NCI-H1048 (cell line): ENCODE data around the gene SRSF1.
"Not testable (repeated sequence)": the region's sequence is repeated elsewhere in the genome, so short reads cannot be mapped to it uniquely, and the experiment has no call there.

Source experiments
- DNase-seq: peaks from one replicate; lab custom pipeline; 2025; lab: John Stamatoyannopoulos, UW

SRSF1 gene

GRCh38 chr17:57965521-57966160 lies 41.4 kb downstream of the SRSF1 start:
- DNase-seq: no peak

- no peak for DNase-seq
These were observed 43.9 kb downstream of the SRSF1 start for GRCh38 chr17:57963149-57963511.

- DNase-seq: no peak
These were observed 44.5 kb downstream of the SRSF1 start for GRCh38 chr17:57962279-57963148.

- DNase-seq: no peak
These were observed 47.1 kb downstream of the SRSF1 start for GRCh38 chr17:57959929-57960328.

- not testable (repeated sequence) for DNase-seq
These were observed 48.7 kb downstream of the SRSF1 start for GRCh38 chr17:57958391-57958790.

- no peak for DNase-seq
These were observed 49.2 kb downstream of the SRSF1 start for GRCh38 chr17:57957886-57958285.

GRCh38 chr17:57957120-57957850 lies 49.8 kb downstream of the SRSF1 start:
- no peak for DNase-seq

GRCh38 chr17:57956291-57957119 lies 50.5 kb downstream of the SRSF1 start:
- DNase-seq: no peak

- DNase-seq: no peak
These were observed 51.7 kb downstream of the SRSF1 start, which contains the start of gene CUEDC1 for GRCh38 chr17:57955183-57955931. Gene CUEDC1, minus strand, starts transcription at chr17:57955412. Its CDS starts 69,848 bp downstream, at chr17:57885564.

- no peak for DNase-seq
These were observed 52.5 kb downstream of the SRSF1 start for GRCh38 chr17:57954397-57955182.

- no peak for DNase-seq
These were observed 53.2 kb downstream of the SRSF1 start for GRCh38 chr17:57953705-57954396.
